GM12875 (cell line): ENCODE results near the gene KRABD2.

ENCODE experiments used
- H3K4me3 ChIP-seq: one replicate; pipeline ENCODE4 v1.5.1; 2011; ENCODE audit warnings: low read depth, low read length, control low read depth
- TF ChIP-seq, protein P1 (sequence below): IDR thresholded peaks from 2 replicates; pipeline ENCODE4 v1.5.1; 2011; ENCODE audit warnings: low read depth, mild to moderate bottlenecking, control low read depth, inconsistent platforms, low read length, moderate library complexity, borderline replicate concordance; ENCODE audit not compliant: insufficient read depth

Gene KRABD2

DNA sequence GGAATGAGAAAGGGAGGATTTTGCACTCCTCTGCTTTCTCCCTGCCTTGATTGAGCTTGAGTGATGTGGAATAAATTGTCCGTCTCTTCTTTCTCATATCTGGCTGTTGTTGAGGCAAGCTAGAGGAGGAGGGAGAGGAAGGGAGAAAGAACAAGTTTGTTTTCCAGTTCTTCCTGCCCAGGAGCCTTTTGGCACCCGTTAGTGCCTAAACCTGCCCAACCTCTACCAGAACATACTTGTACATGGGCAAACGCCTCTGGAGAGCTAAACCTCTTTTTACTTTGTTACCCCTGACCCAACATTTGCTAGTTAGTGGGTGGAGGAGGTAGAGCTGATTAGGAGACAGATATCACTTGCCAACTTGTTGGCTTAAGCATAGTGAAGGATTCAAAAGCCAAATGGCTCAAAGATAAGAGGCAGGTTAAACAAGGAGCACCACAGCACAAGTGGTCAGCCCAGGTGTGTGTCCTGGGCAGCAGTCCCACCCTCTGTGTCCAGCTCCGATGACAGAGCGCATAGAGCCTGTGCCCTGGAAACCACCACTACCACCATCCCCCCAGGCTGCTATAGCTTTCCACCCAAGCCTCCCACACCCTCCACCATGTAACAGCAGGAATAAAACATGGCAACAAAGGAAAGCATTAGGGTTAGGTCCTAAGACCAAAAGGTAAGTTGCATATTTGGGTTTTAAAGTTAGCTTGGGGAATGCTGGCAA, 30.4 kb downstream of the KRABD2 start:
- no peak overlapping the region for H3K4me3 ChIP-seq
- TF ChIP-seq, protein P1, sequence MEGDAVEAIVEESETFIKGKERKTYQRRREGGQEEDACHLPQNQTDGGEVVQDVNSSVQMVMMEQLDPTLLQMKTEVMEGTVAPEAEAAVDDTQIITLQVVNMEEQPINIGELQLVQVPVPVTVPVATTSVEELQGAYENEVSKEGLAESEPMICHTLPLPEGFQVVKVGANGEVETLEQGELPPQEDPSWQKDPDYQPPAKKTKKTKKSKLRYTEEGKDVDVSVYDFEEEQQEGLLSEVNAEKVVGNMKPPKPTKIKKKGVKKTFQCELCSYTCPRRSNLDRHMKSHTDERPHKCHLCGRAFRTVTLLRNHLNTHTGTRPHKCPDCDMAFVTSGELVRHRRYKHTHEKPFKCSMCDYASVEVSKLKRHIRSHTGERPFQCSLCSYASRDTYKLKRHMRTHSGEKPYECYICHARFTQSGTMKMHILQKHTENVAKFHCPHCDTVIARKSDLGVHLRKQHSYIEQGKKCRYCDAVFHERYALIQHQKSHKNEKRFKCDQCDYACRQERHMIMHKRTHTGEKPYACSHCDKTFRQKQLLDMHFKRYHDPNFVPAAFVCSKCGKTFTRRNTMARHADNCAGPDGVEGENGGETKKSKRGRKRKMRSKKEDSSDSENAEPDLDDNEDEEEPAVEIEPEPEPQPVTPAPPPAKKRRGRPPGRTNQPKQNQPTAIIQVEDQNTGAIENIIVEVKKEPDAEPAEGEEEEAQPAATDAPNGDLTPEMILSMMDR: no peak

- TF ChIP-seq, protein P1: no peak
Measured at GRCh38 chr17:8345052-8345690, 31.3 kb downstream of the KRABD2 start.

GRCh38 chr17:8341456-8341855, 35.0 kb downstream of the KRABD2 start:
- TF ChIP-seq, protein P1: no peak
- H3K4me3 ChIP-seq: no peak overlapping the region

More at GRCh38 chr17:8345052-8345690, 31.3 kb downstream of the KRABD2 start:
- H3K4me3 ChIP-seq: no peak overlapping the region

DNA sequence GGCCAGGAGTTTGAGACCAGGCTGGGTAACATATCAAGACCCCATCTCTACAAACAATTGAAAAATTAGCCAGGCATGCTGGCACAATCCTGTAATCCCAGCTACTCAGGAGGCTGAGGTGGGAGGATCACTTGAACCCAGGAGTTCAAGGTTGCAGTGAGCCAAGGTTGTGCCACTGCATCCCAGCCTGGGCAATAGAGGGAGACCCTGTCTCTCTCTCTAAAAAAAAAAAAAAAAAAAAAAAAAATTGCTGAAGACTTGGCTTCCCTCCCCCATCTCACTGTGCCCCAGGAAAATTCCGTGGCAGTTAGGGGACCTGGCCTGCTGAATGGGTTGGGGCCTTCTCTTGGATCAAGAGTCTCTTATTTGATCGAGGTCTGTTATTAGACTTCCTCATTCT, 37.0 kb downstream of the KRABD2 start, which contains the start of gene ODF4:
TSS of gene ODF4 (plus strand) at position 301 of the 400 bp plus-strand sequence. CDS start 212 bp downstream, outside the sequence.
- no peak within 1 kb of the TSS for H3K4me3 ChIP-seq
- TF ChIP-seq, protein P1: no peak

DNA sequence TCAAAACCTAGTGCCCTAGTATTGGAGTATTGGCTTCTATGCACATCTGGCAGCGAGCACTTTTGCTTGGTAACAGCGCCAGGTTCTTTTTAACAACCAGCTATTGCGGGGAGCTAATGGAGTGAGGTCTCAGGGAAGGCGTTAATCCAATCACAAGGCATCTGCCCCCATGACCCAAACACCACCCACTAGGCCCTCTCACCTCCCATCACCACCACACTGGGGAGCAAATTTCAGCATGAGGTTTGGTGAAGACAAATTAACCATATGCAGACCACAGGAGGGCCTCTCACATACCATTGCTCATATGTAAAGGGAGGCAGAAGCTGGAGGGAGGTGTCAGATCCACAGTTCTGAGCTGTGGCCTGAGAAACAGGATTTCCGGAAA, 37.8 kb downstream of the KRABD2 start:
- no peak overlapping the region for H3K4me3 ChIP-seq
- TF ChIP-seq, protein P1: no peak

- H3K4me3 ChIP-seq: no peak overlapping the region
- TF ChIP-seq, protein P1: no peak
Measured at GRCh38 chr17:8337802-8338752, 38.4 kb downstream of the KRABD2 start.
